WI38 (cell line): ENCODE data around the gene PIM2.

Source experiments
- H3K4me3 ChIP-seq: 2 replicates; pipeline ENCODE4 v1.5.1; 2011; ENCODE audit warnings: low read depth, mild to moderate bottlenecking, control low read depth, low read length
- CTCF ChIP-seq: IDR thresholded peaks from 2 replicates; pipeline ENCODE4 v1.5.1; 2012; ENCODE audit warnings: low read depth, mild to moderate bottlenecking, control low read depth, low read length

Gene PIM2

GRCh38 chrX:48940404-48940955 is 21.7 kb upstream of the PIM2 start:
- no peak for TF ChIP-seq CTCF
- no peak overlapping the region for H3K4me3 ChIP-seq

- H3K4me3 ChIP-seq: no peak overlapping the region
- no peak for TF ChIP-seq CTCF
Measured at GRCh38 chrX:48939524-48940228, 20.9 kb upstream of the PIM2 start.

GRCh38 chrX:48938721-48939425 is 20.0 kb upstream of the PIM2 start:
- no peak overlapping the region for H3K4me3 ChIP-seq
- TF ChIP-seq CTCF: no peak

GRCh38 chrX:48937054-48937907 is 18.5 kb upstream of the PIM2 start:
- no peak for TF ChIP-seq CTCF

GRCh38 chrX:48936429-48937053 is 17.7 kb upstream of the PIM2 start:
- H3K4me3 ChIP-seq: no peak overlapping the region
- TF ChIP-seq CTCF: no peak

More at GRCh38 chrX:48937054-48937907, 18.5 kb upstream of the PIM2 start:
- H3K4me3 ChIP-seq: no peak overlapping the region

GRCh38 chrX:48935301-48935670 is 16.5 kb upstream of the PIM2 start:
- H3K4me3 ChIP-seq: no peak overlapping the region
- no peak for TF ChIP-seq CTCF
